Right forelimb (tissue), 1 donor: ENCODE measurements around the gene C11orf98.
"Not testable (repeated sequence)": the region's sequence is repeated elsewhere in the genome, so short reads cannot be mapped to it uniquely, and the experiment has no call there.

Experiments
- DNase-seq: peaks from one replicate; pipeline ENCODE4 v3.0.0-alpha.2; 2018

C11orf98 gene

GRCh38 chr11:62680825-62681240 lies 15.8 kb upstream of the C11orf98 start:
- peak; percentile 52 for DNase-seq

- DNase-seq = peak; percentile 96
These were observed 14.0 kb upstream of the C11orf98 start, which contains the start of gene UBXN1 for GRCh38 chr11:62678770-62679696. TSS of gene UBXN1 (minus strand) at chr11:62679073. CDS start at chr11:62678923, 150 bp downstream.

GRCh38 chr11:62678433-62678769 lies 13.4 kb upstream of the C11orf98 start:
- no peak for DNase-seq

GRCh38 chr11:62677714-62678113 lies 12.7 kb upstream of the C11orf98 start:
- no peak for DNase-seq

- DNase-seq = no peak
These were observed 12.1 kb upstream of the C11orf98 start for GRCh38 chr11:62677156-62677555.

- no peak for DNase-seq
These were observed 11.7 kb upstream of the C11orf98 start for GRCh38 chr11:62676698-62677097.

- DNase-seq = not testable (repeated sequence)
These were observed 10.4 kb upstream of the C11orf98 start for GRCh38 chr11:62675415-62675814.

GRCh38 chr11:62673196-62673525 lies 8.2 kb upstream of the C11orf98 start:
- no peak for DNase-seq

- peak; percentile 89 for DNase-seq
These were observed 6.8 kb upstream of the C11orf98 start, which contains the start of the genes LBHD1 and UQCC3 for GRCh38 chr11:62671608-62672389. TSS of gene LBHD1 (minus strand) at chr11:62672267. CDS start at chr11:62670031, 2,236 bp downstream. TSS of gene UQCC3 (plus strand) at chr11:62671673. CDS start at chr11:62671746, 73 bp downstream.

GRCh38 chr11:62671236-62671607 lies 6.2 kb upstream of the C11orf98 start:
- no peak for DNase-seq

- no peak for DNase-seq
These were observed 4.6 kb upstream of the C11orf98 start for GRCh38 chr11:62669420-62670161.

- DNase-seq = no peak
These were observed 2.5 kb upstream of the C11orf98 start for GRCh38 chr11:62667460-62667859.

GRCh38 chr11:62666259-62666926 lies 1.4 kb upstream of the C11orf98 start:
- no peak for DNase-seq

- DNase-seq = no peak
These were observed 719 bp upstream of the C11orf98 start for GRCh38 chr11:62665599-62666258.

- no peak for DNase-seq
These were observed 470 bp downstream of the C11orf98 start for GRCh38 chr11:62664405-62665074.

GRCh38 chr11:62656796-62657429 lies 8.1 kb downstream of the C11orf98 start:
- no peak for DNase-seq

- DNase-seq = no peak
These were observed 10.7 kb downstream of the C11orf98 start for GRCh38 chr11:62654297-62654696.

- no peak for DNase-seq
These were observed 12.6 kb downstream of the C11orf98 start for GRCh38 chr11:62652161-62653006.

- DNase-seq = not testable (repeated sequence)
These were observed 14.7 kb downstream of the C11orf98 start for GRCh38 chr11:62650283-62650682.

GRCh38 chr11:62649486-62649885 lies 15.5 kb downstream of the C11orf98 start:
- no peak for DNase-seq
